Astrocyte (in vitro differentiated cells and primary cell): ENCODE data around the gene ATF6. TPM values are rescaled to one million over a fixed set of nuclear protein-coding genes. Genes with fewer than 3 reads are reported as not detected.

Experiments
- DNase-seq: peaks from one replicate; pipeline ENCODE4 v3.0.0-alpha.2; 2010; ENCODE audit warnings: low read depth
- FAIRE-seq: peaks from 2 replicates; lab custom pipeline; 2011; peaks lifted over from hg19 to GRCh38; lab: Jason Lieb, UNC
- H2AFZ ChIP-seq: 2 replicates; pipeline ENCODE4 v1.6.0; 2012; ENCODE audit warnings: low read depth, low read length, inconsistent platforms
- H3K27ac ChIP-seq: 2 replicates; pipeline ENCODE4 v1.5.1; 2011; ENCODE audit warnings: low read depth, low read length, inconsistent platforms
- H3K27me3 ChIP-seq: 2 replicates; pipeline ENCODE4 v1.6.0; 2011; ENCODE audit warnings: low read length, inconsistent platforms; ENCODE audit not compliant: insufficient read depth
- H3K36me3 ChIP-seq: 2 replicates; pipeline ENCODE4 v1.5.1; 2011; ENCODE audit warnings: low read length, inconsistent platforms; ENCODE audit not compliant: insufficient read depth
- H3K4me1 ChIP-seq: 2 replicates; pipeline ENCODE4 v1.5.1; 2011; ENCODE audit warnings: low read length, inconsistent platforms; ENCODE audit not compliant: insufficient read depth
- H3K4me2 ChIP-seq: 2 replicates; pipeline ENCODE4 v1.6.0; 2012; ENCODE audit warnings: low read length, inconsistent platforms
- H3K4me3 ChIP-seq: 2 replicates; pipeline ENCODE4 v1.5.1; 2011; ENCODE audit warnings: low read depth, mild to moderate bottlenecking, low read length, inconsistent platforms; ENCODE audit not compliant: insufficient read depth
- H3K79me2 ChIP-seq: 2 replicates; pipeline ENCODE4 v1.6.0; 2012; ENCODE audit warnings: mild to moderate bottlenecking, low read length, inconsistent platforms; ENCODE audit not compliant: insufficient read depth
- H3K9ac ChIP-seq: 2 replicates; pipeline ENCODE4 v1.6.0; 2012; ENCODE audit warnings: mild to moderate bottlenecking, low read length, inconsistent platforms
- H3K9me3 ChIP-seq: 2 replicates; pipeline ENCODE4 v1.5.1; 2012; ENCODE audit warnings: low read depth, mild to moderate bottlenecking, low read length, inconsistent platforms; ENCODE audit not compliant: insufficient read depth
- H4K20me1 ChIP-seq: 2 replicates; pipeline ENCODE4 v1.6.0; 2012; ENCODE audit warnings: low read length, inconsistent platforms; ENCODE audit not compliant: insufficient read depth
- H3K27ac Mint-ChIP-seq: one replicate; pipeline ENCODE4 v1.8.0; 2021; ENCODE audit warnings: mild to moderate bottlenecking, mixed read lengths; ENCODE audit not compliant: unreplicated experiment
- H3K27me3 Mint-ChIP-seq: one replicate; pipeline ENCODE4 v1.8.0; 2021; ENCODE audit warnings: low read depth, mixed read lengths; ENCODE audit not compliant: unreplicated experiment
- H3K36me3 Mint-ChIP-seq: one replicate; pipeline ENCODE4 v1.8.0; 2021; ENCODE audit warnings: low read depth, mixed read lengths; ENCODE audit not compliant: unreplicated experiment
- H3K4me1 Mint-ChIP-seq: one replicate; pipeline ENCODE4 v1.8.0; 2021; ENCODE audit warnings: low read depth, mixed read lengths; ENCODE audit not compliant: unreplicated experiment
- H3K4me3 Mint-ChIP-seq: one replicate; pipeline ENCODE4 v1.8.0; 2021; ENCODE audit warnings: mild to moderate bottlenecking, moderate library complexity, mixed read lengths; ENCODE audit not compliant: unreplicated experiment
- H3K9me3 Mint-ChIP-seq: one replicate; pipeline ENCODE4 v1.8.0; 2021; ENCODE audit warnings: mild to moderate bottlenecking, mixed read lengths; ENCODE audit not compliant: unreplicated experiment
- CTCF ChIP-seq: IDR thresholded peaks from 2 replicates; pipeline ENCODE4 v1.5.1; 2011; ENCODE audit warnings: low read depth, mild to moderate bottlenecking, inconsistent platforms, low read length, moderate library complexity; ENCODE audit not compliant: insufficient read depth
- EZH2 ChIP-seq: IDR thresholded peaks from 2 replicates; pipeline ENCODE4 v1.6.1; 2012; ENCODE audit warnings: mild to moderate bottlenecking, low read length, inconsistent platforms; ENCODE audit not compliant: insufficient read depth
- total RNA-seq: library from RNA; stranded (reverse); gene quantifications from 2 replicates; pipeline ENCODE4 v1.2.1, GENCODE V29; 2021

Gene ATF6
- total RNA-seq, 1 donor from 2014 or later = 25.4 TPM

- no peak for FAIRE-seq
- H3K9me3 Mint-ChIP-seq = no peaks in the 10 kb centered on the region
- Histone ChIP-seq H3K9me3 (no peaks in the 10 kb centered on the region), H2AFZ (no peak overlapping the region), H3K4me2 (no peak overlapping the region), H3K79me2 (no peaks in the 10 kb centered on the region), H3K27me3 (no peaks in the 10 kb centered on the region), H3K4me1 (peaks cover 26% of the 10 kb centered on the region), H3K4me3 (no peak overlapping the region), H3K9ac (no peak overlapping the region), H4K20me1 (no peaks in the 10 kb centered on the region), H3K36me3 (no peaks in the 10 kb centered on the region), H3K27ac (no peak overlapping the region)
- no peaks in the 10 kb centered on the region for H3K27me3 Mint-ChIP-seq
- no peak overlapping the region for H3K27ac Mint-ChIP-seq
- H3K4me1 Mint-ChIP-seq = peaks cover 23% of the 10 kb centered on the region
- DNase-seq = no peak
- no peak overlapping the region for H3K4me3 Mint-ChIP-seq
- no peak for TF ChIP-seq CTCF
- TF ChIP-seq EZH2 = no peak
- H3K36me3 Mint-ChIP-seq = peaks cover 12% of the 10 kb centered on the region
These were observed 233.4 kb downstream of the ATF6 start for GRCh38 chr1:161999301-162000052.

GRCh38 chr1:162000053-162000420 lies 233.9 kb downstream of the ATF6 start:
- H3K36me3 Mint-ChIP-seq = peaks cover 14% of the 10 kb centered on the region
- Histone ChIP-seq H3K36me3 (no peaks in the 10 kb centered on the region), H3K4me2 (no peak overlapping the region), H3K4me1 (peaks cover 28% of the 10 kb centered on the region), H3K9me3 (no peaks in the 10 kb centered on the region), H3K9ac (no peak overlapping the region), H3K4me3 (no peak overlapping the region), H2AFZ (no peak overlapping the region), H3K27me3 (no peaks in the 10 kb centered on the region), H3K27ac (no peak overlapping the region), H4K20me1 (no peaks in the 10 kb centered on the region), H3K79me2 (no peaks in the 10 kb centered on the region)
- FAIRE-seq (no peak), DNase-seq (no peak)
- no peaks in the 10 kb centered on the region for H3K9me3 Mint-ChIP-seq
- no peak overlapping the region for H3K4me3 Mint-ChIP-seq
- TF ChIP-seq CTCF (no peak), EZH2 (no peak)
- H3K27me3 Mint-ChIP-seq = no peaks in the 10 kb centered on the region
- H3K27ac Mint-ChIP-seq = no peak overlapping the region
- H3K4me1 Mint-ChIP-seq = peaks cover 22% of the 10 kb centered on the region
